Stimulated activated CD8-positive, alpha-beta memory T cell treated with anti-CD3 and anti-CD28 coated beads, Interleukin-7, amount 100 ng/mL, for 4 hours (primary cell): Measurements from ENCODE around the gene KLHDC10.
"Not testable (repeated sequence)": the region's sequence is repeated elsewhere in the genome, so short reads cannot be mapped to it uniquely, and the experiment has no call there.

Source experiments
- DNase-seq, 2 donors: peaks; one replicate each; pipeline ENCODE4 v3.0.0-alpha.2; 2020; ENCODE audit warnings: low read depth in 2 of 2

The KLHDC10 gene

GRCh38 chr7:130079846-130080394 lies 9.6 kb downstream of the KLHDC10 start:
- no peak for DNase-seq

- DNase-seq, result not testable (repeated sequence)
Measured at GRCh38 chr7:130083497-130083896, 13.2 kb downstream of the KLHDC10 start.

DNA sequence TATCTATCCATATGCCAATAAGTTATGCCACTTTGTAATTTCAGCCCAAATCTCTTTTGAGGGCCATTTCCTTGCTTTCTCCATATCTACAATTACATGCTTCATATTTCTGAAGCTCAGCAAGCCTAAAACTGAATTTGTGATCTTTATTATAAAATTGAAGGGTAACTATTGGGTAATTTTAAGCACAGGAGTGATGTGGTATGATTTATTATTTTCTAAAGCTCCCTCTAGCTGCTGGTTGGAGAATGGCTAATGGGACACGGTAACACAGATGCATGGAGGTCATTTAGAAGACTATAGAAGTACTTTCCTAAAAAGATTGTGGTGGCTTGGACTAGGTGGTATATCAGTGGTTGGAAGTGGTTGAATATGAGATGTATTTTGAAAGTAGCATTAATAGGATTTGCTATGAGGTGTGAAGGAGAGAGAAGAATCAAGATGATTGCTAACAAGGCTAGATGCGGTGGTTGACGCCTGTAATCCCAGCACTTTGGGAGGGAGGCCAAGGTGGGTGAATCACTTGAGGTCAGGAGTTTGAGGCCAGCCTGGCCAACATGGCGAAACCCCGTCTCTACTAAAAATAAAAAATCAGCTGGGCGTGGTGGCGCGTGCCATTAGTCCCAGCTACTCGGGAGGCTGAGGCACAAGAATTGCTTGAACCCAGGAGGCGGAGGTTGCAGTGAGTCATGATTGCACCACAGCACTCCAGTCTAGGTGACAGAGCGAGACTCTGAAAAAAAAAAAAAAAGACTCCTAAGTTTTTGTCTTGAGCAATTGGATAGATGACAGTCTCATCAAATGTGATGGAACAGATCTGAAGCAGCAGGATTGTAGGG lies 13.9 kb downstream of the KLHDC10 start:
- no peak for DNase-seq

- DNase-seq, result not testable (repeated sequence)
Measured at GRCh38 chr7:130085235-130085634, 14.9 kb downstream of the KLHDC10 start.

- no peak for DNase-seq
Measured at GRCh38 chr7:130086938-130087337, 16.6 kb downstream of the KLHDC10 start.

DNA sequence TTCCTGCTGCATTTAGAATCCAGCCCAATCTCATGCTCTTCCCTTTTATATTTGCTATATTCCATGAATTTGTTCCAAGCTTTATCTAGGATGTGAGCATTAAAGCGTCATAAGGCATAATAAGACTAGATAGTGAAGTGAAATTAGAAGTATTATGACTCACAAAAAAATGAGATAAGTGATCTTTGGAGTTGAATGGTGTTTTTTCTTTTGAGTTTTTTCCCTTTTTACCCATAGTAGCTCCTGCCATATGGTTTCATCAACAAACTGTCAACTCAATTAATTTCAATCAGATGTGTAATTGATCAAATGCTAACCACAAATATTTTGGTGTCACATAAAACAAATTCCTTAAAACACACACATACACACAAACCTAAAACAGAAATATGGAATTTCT lies 17.0 kb downstream of the KLHDC10 start:
- no peak for DNase-seq

DNA sequence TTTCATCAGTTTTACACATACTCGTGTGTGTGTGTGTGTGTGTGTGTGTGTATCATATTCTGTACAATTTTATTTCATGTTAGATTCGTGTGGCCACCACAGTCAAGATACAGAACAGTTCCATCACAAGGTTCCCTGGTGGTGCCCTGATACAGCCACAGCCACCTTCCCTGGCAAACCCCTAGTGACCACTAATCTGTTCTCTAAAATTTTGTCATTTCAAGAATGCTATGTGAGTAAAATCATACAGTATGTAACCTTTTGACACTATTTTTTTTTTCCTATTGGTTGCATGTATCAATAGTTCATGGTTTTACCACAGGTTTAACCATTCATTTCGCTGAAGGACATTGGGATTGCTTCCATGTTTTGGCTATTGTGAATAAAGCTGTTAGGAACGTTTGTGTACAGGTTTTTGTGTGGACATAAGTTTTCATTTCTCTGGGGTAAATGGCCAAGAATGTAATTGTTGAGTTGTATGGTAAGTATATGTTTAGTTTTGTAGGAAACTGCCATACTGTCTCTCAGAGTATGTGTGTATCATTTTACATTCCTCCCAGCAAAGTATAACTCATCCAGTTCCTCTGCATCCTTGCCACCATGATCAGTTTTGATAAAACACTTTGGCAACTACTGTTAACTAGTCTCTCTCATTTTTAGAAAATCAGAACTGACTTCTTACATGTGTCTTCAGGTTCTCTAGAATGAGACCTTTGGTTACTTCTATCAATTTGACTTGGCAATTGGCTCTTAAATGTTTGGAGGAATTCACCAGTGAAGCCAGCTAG lies 20.6 kb downstream of the KLHDC10 start:
- no peak for DNase-seq

GRCh38 chr7:130091999-130092398 lies 21.7 kb downstream of the KLHDC10 start:
- DNase-seq, result no peak

GRCh38 chr7:130092598-130092997 lies 22.3 kb downstream of the KLHDC10 start:
- no peak for DNase-seq

- DNase-seq, result no peak
Measured at GRCh38 chr7:130095812-130096211, 25.5 kb downstream of the KLHDC10 start.

- DNase-seq, result no peak
Measured at GRCh38 chr7:130096243-130096827, 26.0 kb downstream of the KLHDC10 start.

- no peak for DNase-seq
Measured at GRCh38 chr7:130099331-130099730, 29.0 kb downstream of the KLHDC10 start.

- no peak for DNase-seq
Measured at GRCh38 chr7:130102588-130102987, 32.3 kb downstream of the KLHDC10 start.

DNA sequence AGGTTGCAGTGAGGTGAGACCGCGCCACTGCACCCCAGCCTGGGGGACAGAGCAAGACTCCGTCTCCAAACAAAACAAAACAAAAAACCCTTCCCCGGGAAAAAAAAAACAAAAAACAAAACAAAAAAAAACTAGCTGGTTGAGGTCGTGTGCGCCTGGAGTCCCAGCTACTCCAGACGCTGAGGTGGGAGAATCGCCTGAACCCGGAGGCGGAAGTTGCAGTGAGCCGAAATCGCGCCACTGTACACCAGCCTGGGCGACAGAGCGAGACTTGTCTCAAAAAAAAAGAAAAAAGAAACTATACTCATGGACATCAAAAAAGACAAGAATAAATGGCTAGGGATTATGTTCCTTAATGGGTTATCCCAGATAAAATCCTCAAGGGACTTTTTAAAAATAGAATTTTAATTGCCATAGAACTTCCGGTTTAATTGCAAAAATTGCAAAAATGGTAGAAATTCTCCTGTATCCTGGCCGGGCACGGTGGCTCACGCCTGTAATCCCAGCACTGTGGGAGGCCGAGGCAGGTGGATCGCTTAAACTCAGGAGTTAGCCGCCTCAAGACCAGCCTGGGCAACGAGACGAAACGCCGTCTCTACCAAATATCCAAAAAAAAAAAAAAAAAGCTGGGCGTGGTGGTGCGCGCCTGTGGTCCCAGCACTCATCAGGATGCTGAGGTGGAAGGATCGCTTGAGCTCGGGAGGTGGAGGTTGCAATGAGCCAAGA lies 37.8 kb downstream of the KLHDC10 start:
- DNase-seq, result no peak

DNA sequence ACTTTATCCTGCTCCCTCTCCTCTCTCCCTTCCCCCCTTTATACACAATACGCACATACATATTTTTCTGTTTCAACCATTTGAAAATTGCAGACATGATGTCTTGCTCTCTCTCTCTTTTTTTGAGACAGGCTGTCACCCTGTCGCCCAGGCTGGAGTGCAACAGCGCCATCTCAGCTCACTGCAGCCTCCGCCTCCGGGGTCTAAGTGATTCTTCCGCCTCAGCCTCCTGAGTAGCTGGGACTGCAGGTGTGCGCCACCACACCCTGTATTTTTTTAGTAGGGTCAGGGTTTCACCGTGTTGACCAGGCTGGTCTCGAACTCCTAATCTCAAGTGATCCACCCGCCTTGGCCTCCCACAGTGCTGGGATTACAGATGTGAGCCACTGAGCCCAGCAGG lies 38.5 kb downstream of the KLHDC10 start:
- no peak for DNase-seq

GRCh38 chr7:130112093-130112492 lies 41.8 kb downstream of the KLHDC10 start:
- no peak for DNase-seq

- no peak for DNase-seq
Measured at GRCh38 chr7:130112662-130113425, 42.5 kb downstream of the KLHDC10 start.

- not testable (repeated sequence) for DNase-seq
Measured at GRCh38 chr7:130113426-130113805, 43.1 kb downstream of the KLHDC10 start.

DNA sequence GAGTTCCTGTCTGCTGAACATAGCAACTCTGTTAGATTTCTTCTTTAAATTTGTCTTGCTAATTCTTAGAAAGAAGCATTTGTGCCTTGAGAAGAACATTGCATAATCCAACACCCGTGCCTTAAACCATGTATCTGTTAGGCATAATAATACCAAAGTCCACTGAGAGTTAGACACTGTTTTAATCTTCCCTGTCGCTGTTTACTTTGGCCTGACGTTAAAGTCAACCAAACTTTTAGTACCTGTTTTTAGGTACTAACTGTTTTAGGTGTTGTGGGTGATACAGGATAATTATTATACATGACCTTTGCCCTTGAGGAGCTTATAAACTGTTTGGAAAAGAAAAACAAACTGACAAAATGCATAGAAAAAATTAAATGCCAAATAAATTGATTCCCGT lies 43.6 kb downstream of the KLHDC10 start:
- no peak for DNase-seq

DNA sequence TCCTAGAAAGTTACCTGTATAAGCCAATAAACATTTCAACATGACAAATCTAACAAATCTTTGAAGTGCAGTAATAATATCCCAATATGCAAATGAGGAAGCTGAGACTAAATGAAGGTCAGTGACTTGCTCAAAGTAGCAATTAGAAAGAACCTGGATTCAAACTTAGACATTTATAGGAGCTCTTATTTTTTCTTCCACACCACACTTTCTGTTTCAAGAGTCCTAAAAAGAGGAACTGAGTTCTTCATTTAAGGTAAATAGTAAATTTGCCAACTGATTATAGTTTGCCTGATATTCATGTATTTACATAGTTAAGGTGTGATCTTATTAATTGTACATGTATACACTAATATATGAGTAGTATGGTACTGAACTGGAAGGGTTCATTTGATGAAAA lies 44.0 kb downstream of the KLHDC10 start:
- no peak for DNase-seq

DNA sequence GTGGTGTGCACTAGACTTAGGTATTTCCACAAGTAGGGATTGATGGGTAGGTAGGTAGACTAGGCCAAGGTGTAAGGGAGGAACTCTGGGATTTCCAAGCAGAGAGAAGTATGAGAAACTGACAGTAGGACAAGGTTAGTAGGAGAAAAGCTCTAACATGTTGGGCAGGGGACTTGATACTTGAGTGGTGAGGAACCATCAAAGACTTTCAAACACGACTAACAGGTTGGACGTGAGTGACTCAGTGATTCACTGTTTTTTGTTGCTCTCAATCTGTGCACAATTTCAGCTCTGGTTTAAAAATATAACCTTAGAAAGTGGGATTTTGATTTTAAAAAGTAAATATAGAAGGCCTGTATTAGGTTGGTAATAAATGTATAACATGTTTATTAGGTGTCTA lies 44.4 kb downstream of the KLHDC10 start:
- no peak for DNase-seq
